Testis (tissue), 3 donors: ENCODE results near the gene GOLGA8T. TPM values are rescaled to one million over a fixed set of nuclear protein-coding genes. Genes with fewer than 3 reads are reported as not detected.
"Not testable (repeated sequence)": the region's sequence is repeated elsewhere in the genome, so short reads cannot be mapped to it uniquely, and the experiment has no call there.

Experiments used
- DNase-seq: peaks from one replicate; pipeline ENCODE4 v3.0.0-alpha.2; 2019
- H3K27ac ChIP-seq, 2 donors: fragments of 200-600 bp; sonication (generic); one replicate each; pipeline ENCODE4 v1.5.1; 2019
- H3K27me3 ChIP-seq: fragments of 200-600 bp; sonication (generic); one replicate; pipeline ENCODE4 v1.5.1; 2019
- H3K36me3 ChIP-seq: fragments of 200-600 bp; sonication (generic); one replicate; pipeline ENCODE4 v1.5.1; 2017; ENCODE audit warnings: low read depth; ENCODE audit errors: missing control alignments
- H3K4me1 ChIP-seq: fragments of 200-600 bp; sonication (generic); one replicate; pipeline ENCODE4 v1.5.1; 2019
- H3K4me3 ChIP-seq, 2 donors: fragments of 200-600 bp; sonication (generic); one replicate each; pipeline ENCODE4 v1.5.1; 2017 to 2019
- H3K9me3 ChIP-seq: fragments of 200-600 bp; sonication (generic); one replicate; pipeline ENCODE4 v1.5.1; 2017
- CTCF ChIP-seq, 3 experiments: fragments of 450-650 bp in 2 of 3; fragments of 200-600 bp in 1 of 3; sonication (generic) in 1 of 3; IDR thresholded peaks; one replicate each; pipeline ENCODE4 v1.5.1; 2016 to 2019; ENCODE audit warnings: antibody characterized with exemption in 3 of 3, mild to moderate bottlenecking in 2 of 3, moderate library complexity in 1 of 3
- WGBS, 2 donors: methylation state at CpG; one replicate each; pipeline ENCODE4 v1.1.5; 2018; 5-methylcytosine and 5-hydroxymethylcytosine counted together
- intact Hi-C: fragments of 100-400 bp; cut with DNase I; formaldehyde crosslinking; loops from one replicate; pipeline ENCODE4 v1.15.1; 2023; ENCODE audit warnings: low total_unique reads
- polyA plus RNA-seq: library from polyadenylated mRNA; stranded (reverse); fragments of 350-450 nt; fragmentation: Illumina TruSeq; extraction: RNeasy Lipid Tissue Mini Kit (QIAGEN cat#74804); gene quantifications from one replicate; pipeline ENCODE4 v1.2.3, GENCODE V29; 2014; ENCODE audit warnings: low read depth, low replicate concordance; ENCODE audit not compliant: insufficient read depth
- total RNA-seq, 2 donors: library from RNA; depleted of rRNA; stranded (reverse); fragments of >200 nt; gene quantifications; one replicate each; pipeline ENCODE4 v1.2.3, GENCODE V29; 2016

The GOLGA8T gene
- total and polyA plus RNA-seq, 3 donors from 2014 or later, result 4.1 to 10.6 (median 9.0) TPM

- H3K4me3 ChIP-seq, H3K36me3 ChIP-seq, DNase-seq, H3K27me3 ChIP-seq, H3K4me1 ChIP-seq, intact Hi-C loops, H3K27ac ChIP-seq, H3K9me3 ChIP-seq: not testable (repeated sequence)
- WGBS, 2 donors, result no CpG with 5 or more reads among the region's 2 CpGs
Observed at GRCh38 chr15:30167886-30168285, 33.0 kb downstream of the GOLGA8T start.

GRCh38 chr15:30171452-30171851 lies 36.6 kb downstream of the GOLGA8T start:
- H3K9me3 ChIP-seq, H3K4me3 ChIP-seq, DNase-seq, H3K4me1 ChIP-seq, intact Hi-C loops, H3K36me3 ChIP-seq, H3K27ac ChIP-seq, H3K27me3 ChIP-seq: not testable (repeated sequence)
- WGBS, 2 donors, result no CpG with 5 or more reads among the region's 7 CpGs

GRCh38 chr15:30173041-30173608 lies 38.3 kb downstream of the GOLGA8T start:
- WGBS, 2 donors, result 42 to 55% methylated on average over 2 to 8 of the region's 11 CpGs
- H3K9me3 ChIP-seq, H3K36me3 ChIP-seq, H3K27ac ChIP-seq, H3K27me3 ChIP-seq, intact Hi-C loops, H3K4me3 ChIP-seq, H3K4me1 ChIP-seq: not testable (repeated sequence)
- DNase-seq, result peak; percentile 78
- TF ChIP-seq CTCF (IDR thresholded peaks at IDR 0.05), result peak in 1 of 3 experiments; percentile 12

- H3K4me3 ChIP-seq, H3K27me3 ChIP-seq, intact Hi-C loops, H3K4me1 ChIP-seq, H3K36me3 ChIP-seq, H3K9me3 ChIP-seq, H3K27ac ChIP-seq, DNase-seq: not testable (repeated sequence)
- WGBS, 2 donors, result no CpG with 5 or more reads among the region's 6 CpGs
Observed at GRCh38 chr15:30175291-30175690, 40.4 kb downstream of the GOLGA8T start.

GRCh38 chr15:30176613-30177012 lies 41.8 kb downstream of the GOLGA8T start:
- H3K9me3 ChIP-seq, H3K4me1 ChIP-seq, H3K36me3 ChIP-seq, H3K4me3 ChIP-seq, H3K27me3 ChIP-seq, H3K27ac ChIP-seq, intact Hi-C loops, DNase-seq: not testable (repeated sequence)
- WGBS, 2 donors, result no CpG with 5 or more reads among the region's 3 CpGs

GRCh38 chr15:30179814-30180213 lies 45.0 kb downstream of the GOLGA8T start:
- DNase-seq, H3K27me3 ChIP-seq, intact Hi-C loops, H3K27ac ChIP-seq, H3K36me3 ChIP-seq, H3K9me3 ChIP-seq, H3K4me3 ChIP-seq, H3K4me1 ChIP-seq: not testable (repeated sequence)

- H3K4me3 ChIP-seq, H3K27ac ChIP-seq, DNase-seq, H3K27me3 ChIP-seq, H3K9me3 ChIP-seq, intact Hi-C loops, H3K36me3 ChIP-seq, H3K4me1 ChIP-seq: not testable (repeated sequence)
- WGBS, 2 donors, result no CpG with 5 or more reads among the region's 7 CpGs
Observed at GRCh38 chr15:30185495-30185894, 50.6 kb downstream of the GOLGA8T start.

GRCh38 chr15:30187429-30187828 lies 52.6 kb downstream of the GOLGA8T start:
- intact Hi-C loops, result not testable (repeated sequence)

GRCh38 chr15:30189754-30190153 lies 54.9 kb downstream of the GOLGA8T start:
- DNase-seq, result not testable (repeated sequence)

More at GRCh38 chr15:30187429-30187828, 52.6 kb downstream of the GOLGA8T start:
- WGBS, 2 donors, result 100% methylated on average over 2 of the region's 3 CpGs; no CpG with 5 or more reads in 1 of the 2 donors
- H3K9me3 ChIP-seq, H3K4me3 ChIP-seq, H3K36me3 ChIP-seq, H3K27me3 ChIP-seq, H3K27ac ChIP-seq, DNase-seq, H3K4me1 ChIP-seq: not testable (repeated sequence)

GRCh38 chr15:30191143-30191542 lies 56.3 kb downstream of the GOLGA8T start:
- DNase-seq, H3K27me3 ChIP-seq, H3K27ac ChIP-seq, H3K9me3 ChIP-seq, H3K4me1 ChIP-seq, H3K36me3 ChIP-seq, H3K4me3 ChIP-seq, intact Hi-C loops: not testable (repeated sequence)
- 15% methylated on average over 8 of the region's 23 CpGs; no CpG with 5 or more reads in 1 of the 2 donors for WGBS, 2 donors

More at GRCh38 chr15:30189754-30190153, 54.9 kb downstream of the GOLGA8T start:
- H3K4me3 ChIP-seq, H3K27me3 ChIP-seq, intact Hi-C loops, H3K9me3 ChIP-seq, H3K4me1 ChIP-seq, H3K27ac ChIP-seq, H3K36me3 ChIP-seq: not testable (repeated sequence)
- 25% methylated on average over 1 of the region's 1 CpG; no CpG with 5 or more reads in 1 of the 2 donors for WGBS, 2 donors

- H3K27me3 ChIP-seq, DNase-seq, H3K27ac ChIP-seq, intact Hi-C loops, H3K9me3 ChIP-seq, H3K4me1 ChIP-seq, H3K4me3 ChIP-seq, H3K36me3 ChIP-seq: not testable (repeated sequence)
- no CpG with 5 or more reads among the region's 37 CpGs for WGBS, 2 donors
Observed at GRCh38 chr15:30191639-30192038, 56.8 kb downstream of the GOLGA8T start.
